KMS-11 (cell line): ENCODE results near the gene KDSR.

ENCODE experiments used
- H2AFZ ChIP-seq: fragments of 200-600 bp; sonication (generic); 2 replicates; pipeline ENCODE4 v1.6.1; 2016; ENCODE audit warnings: antibody characterized with exemption, mixed run types, low read depth
- H3K27ac ChIP-seq: fragments of 200-600 bp; sonication (generic); 2 replicates; pipeline ENCODE4 v1.6.1; 2016; ENCODE audit warnings: mild to moderate bottlenecking, mixed run types
- H3K27me3 ChIP-seq: fragments of 200-600 bp; sonication (generic); 2 replicates; pipeline ENCODE4 v1.6.1; 2017; ENCODE audit warnings: mild to moderate bottlenecking, low read depth, mixed run types, moderate library complexity; ENCODE audit not compliant: insufficient read depth
- H3K36me3 ChIP-seq: fragments of 200-600 bp; sonication (generic); 2 replicates; pipeline ENCODE4 v1.6.1; 2017; ENCODE audit warnings: mild to moderate bottlenecking, mixed run types; ENCODE audit not compliant: insufficient read depth
- H3K4me1 ChIP-seq: fragments of 200-600 bp; sonication (generic); 2 replicates; pipeline ENCODE4 v1.6.1; 2016; ENCODE audit warnings: mild to moderate bottlenecking, low read depth, mixed run types; ENCODE audit not compliant: poor library complexity, severe bottlenecking
- H3K4me2 ChIP-seq: fragments of 200-600 bp; sonication (generic); 2 replicates; pipeline ENCODE4 v1.7.0; 2016; ENCODE audit warnings: mild to moderate bottlenecking, mixed run types
- H3K4me3 ChIP-seq: fragments of 200-600 bp; sonication (generic); IDR thresholded peaks from 2 replicates; pipeline ENCODE4 v1.6.1; 2017; ENCODE audit warnings: low read depth, low read length, mixed read lengths; ENCODE audit not compliant: insufficient read depth
- H3K79me2 ChIP-seq: fragments of 200-600 bp; sonication (generic); 2 replicates; pipeline ENCODE4 v1.6.1; 2016; ENCODE audit warnings: low read depth, mixed run types; ENCODE audit not compliant: insufficient read depth
- H3K9ac ChIP-seq: fragments of 200-600 bp; sonication (generic); 2 replicates; pipeline ENCODE4 v1.6.1; 2016; ENCODE audit warnings: mild to moderate bottlenecking, mixed run types
- H4K20me1 ChIP-seq: fragments of 200-600 bp; sonication (generic); 2 replicates; pipeline ENCODE4 v1.6.1; 2016; ENCODE audit warnings: mild to moderate bottlenecking, mixed run types; ENCODE audit not compliant: insufficient read depth
- CTCF ChIP-seq: fragments of 200-600 bp; sonication (generic); conservative IDR thresholded peaks from 2 replicates; pipeline ENCODE4 v1.6.1; 2017; ENCODE audit warnings: low read depth, mild to moderate bottlenecking, antibody characterized with exemption, low read length, moderate library complexity, mixed read lengths

Gene KDSR

GRCh38 chr18:63325086-63325686, 41.8 kb downstream of the KDSR start:
- no peak for TF ChIP-seq CTCF
- H3K79me2 ChIP-seq: no peaks in the 10 kb centered on the region
- H3K27ac ChIP-seq: no peak overlapping the region
- H2AFZ ChIP-seq: no peak overlapping the region
- no peaks in the 10 kb centered on the region for H3K27me3 ChIP-seq
- H3K36me3 ChIP-seq: no peaks in the 10 kb centered on the region
- no peak overlapping the region for H3K9ac ChIP-seq
- no peak overlapping the region for H3K4me2 ChIP-seq
- no peak overlapping the region for H3K4me3 ChIP-seq
- H4K20me1 ChIP-seq: no peaks in the 10 kb centered on the region
- peaks cover 17% of the 10 kb centered on the region for H3K4me1 ChIP-seq

- Histone ChIP-seq H3K4me1 (peaks cover 17% of the 10 kb centered on the region), H3K27me3 (no peaks in the 10 kb centered on the region), H3K79me2 (peaks cover 13% of the 10 kb centered on the region), H3K9ac (no peak overlapping the region), H4K20me1 (no peaks in the 10 kb centered on the region), H3K4me3 (no peak overlapping the region), H3K4me2 (peak overlapping the region; percentile 26), H2AFZ (peak overlapping the region; percentile 58), H3K36me3 (no peaks in the 10 kb centered on the region), H3K27ac (no peak overlapping the region)
- peak; percentile 94 for TF ChIP-seq CTCF
Observed at GRCh38 chr18:63322908-63323634, 43.9 kb downstream of the KDSR start.

GRCh38 chr18:63322206-63322605, 44.8 kb downstream of the KDSR start:
- no peaks in the 10 kb centered on the region for H3K36me3 ChIP-seq
- H3K4me3 ChIP-seq: no peak overlapping the region
- H3K4me1 ChIP-seq: peaks cover 24% of the 10 kb centered on the region
- TF ChIP-seq CTCF: no peak
- no peaks in the 10 kb centered on the region for H3K27me3 ChIP-seq
- H3K4me2 ChIP-seq: peak overlapping the region; percentile 26
- H3K9ac ChIP-seq: no peak overlapping the region
- peaks cover 22% of the 10 kb centered on the region for H3K79me2 ChIP-seq
- no peak overlapping the region for H3K27ac ChIP-seq
- H4K20me1 ChIP-seq: 0 out of 2 replicates have a peak, but pooled peaks cover 5% of the 10 kb centered on the region
- peak overlapping the region; percentile 58; the same call in 1 of the 2 replicates for H2AFZ ChIP-seq

- peaks cover 31% of the 10 kb centered on the region for H3K79me2 ChIP-seq
- no peak overlapping the region for H3K4me3 ChIP-seq
- 0 out of 2 replicates have a peak, but pooled peaks cover 6% of the 10 kb centered on the region for H4K20me1 ChIP-seq
- H3K4me2 ChIP-seq: 0 out of 2 replicates have a peak overlapping the region, but pooled peaks have one; percentile 26
- no peak overlapping the region for H3K27ac ChIP-seq
- H3K9ac ChIP-seq: no peak overlapping the region
- H3K36me3 ChIP-seq: no peaks in the 10 kb centered on the region
- no peak overlapping the region; the same call in 1 of the 2 replicates for H2AFZ ChIP-seq
- peaks cover 33% of the 10 kb centered on the region for H3K4me1 ChIP-seq
- no peaks in the 10 kb centered on the region for H3K27me3 ChIP-seq
- TF ChIP-seq CTCF: no peak
Observed at GRCh38 chr18:63321291-63321690, 45.7 kb downstream of the KDSR start.
